Forelimb muscle (tissue), 1 donor: ENCODE results near the gene POLR2I. TPM values are rescaled to one million over a fixed set of nuclear protein-coding genes. Genes with fewer than 3 reads are reported as not detected.
"Not testable (repeated sequence)": the region's sequence is repeated elsewhere in the genome, so short reads cannot be mapped to it uniquely, and the experiment has no call there.

Source experiments
- DNase-seq: peaks from one replicate; pipeline ENCODE4 v3.0.0-alpha.2; 2013; ENCODE audit warnings: low read depth
- polyA plus RNA-seq: library from polyadenylated mRNA; unstranded; fragments of 120-200 nt; gene quantifications from one replicate; pipeline ENCODE4 v1.2.1, GENCODE V29; 2013; ENCODE audit not compliant: insufficient read length

POLR2I gene
- polyA plus RNA-seq, 1 donor: 42.3 TPM

DNA sequence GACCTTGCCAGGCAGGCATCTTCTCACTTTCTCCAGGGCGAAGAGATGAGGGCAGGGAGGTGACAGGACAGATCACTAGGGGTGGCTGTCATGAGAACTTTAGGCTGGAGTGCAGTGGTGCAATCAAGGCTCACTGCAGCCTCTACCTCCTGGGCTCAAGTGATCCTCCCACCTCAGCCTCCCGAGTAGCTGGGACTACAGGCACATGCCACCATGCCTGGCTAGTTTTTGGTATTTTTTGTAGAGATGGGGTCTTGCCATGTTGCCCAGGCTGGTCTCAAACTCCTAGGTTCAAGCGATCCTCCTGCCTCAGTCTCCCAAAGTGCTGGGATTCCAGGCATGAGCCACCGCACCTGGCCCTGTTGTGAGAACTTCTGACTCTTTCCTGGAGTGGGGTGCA is 20.2 kb upstream of the POLR2I start:
- not testable (repeated sequence) for DNase-seq

DNA sequence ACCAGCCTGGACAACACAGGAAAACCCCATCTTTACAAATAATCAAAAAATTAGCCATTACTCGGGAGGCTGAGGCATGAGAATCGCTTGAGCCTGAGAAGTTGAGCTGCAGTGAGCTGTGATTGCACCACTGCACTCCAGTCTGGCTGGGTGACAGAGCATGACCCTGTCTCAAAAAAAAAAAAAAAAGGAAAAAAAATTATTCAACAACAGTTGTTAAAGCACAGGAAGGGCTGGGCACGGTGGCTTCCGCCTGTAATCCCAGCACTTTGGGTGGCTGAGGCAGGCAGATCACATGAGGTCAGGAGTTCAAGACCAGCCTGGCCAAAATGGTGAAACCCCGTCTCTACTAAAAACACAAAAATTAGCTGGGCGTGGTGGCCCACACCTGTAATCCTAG is 16.5 kb upstream of the POLR2I start:
- not testable (repeated sequence) for DNase-seq

DNA sequence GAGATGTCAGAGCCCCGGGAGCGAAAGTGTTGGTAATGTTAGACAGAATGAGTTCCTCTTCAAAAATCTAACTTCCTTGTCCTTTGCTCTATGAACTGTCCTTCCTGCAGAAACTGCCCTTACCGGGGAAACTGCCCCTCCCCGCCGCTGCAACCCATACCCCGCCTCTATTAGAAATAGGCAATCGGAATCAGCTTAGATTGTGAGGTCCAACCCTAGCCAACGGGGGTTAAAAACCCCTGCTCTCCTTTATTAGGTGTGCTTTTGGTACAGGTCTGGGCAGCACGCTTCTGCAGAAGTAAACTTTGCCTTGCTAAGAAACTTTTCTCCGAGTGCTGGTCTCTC is 13.7 kb upstream of the POLR2I start:
- DNase-seq: no peak

DNA sequence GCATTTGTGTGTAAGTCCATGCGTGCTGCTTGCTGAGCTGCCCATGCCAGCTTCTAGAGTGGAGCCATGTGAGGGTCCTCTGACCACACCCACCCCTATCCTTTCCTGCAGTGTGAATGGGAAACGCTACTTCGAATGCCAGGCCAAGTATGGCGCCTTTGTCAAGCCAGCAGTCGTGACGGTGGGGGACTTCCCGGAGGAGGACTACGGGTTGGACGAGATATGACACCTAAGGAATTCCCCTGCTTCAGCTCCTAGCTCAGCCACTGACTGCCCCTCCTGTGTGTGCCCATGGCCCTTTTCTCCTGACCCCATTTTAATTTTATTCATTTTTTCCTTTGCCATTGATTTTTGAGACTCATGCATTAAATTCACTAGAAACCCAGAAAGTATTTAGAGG is 10.9 kb upstream of the POLR2I start:
- DNase-seq: no peak

DNA sequence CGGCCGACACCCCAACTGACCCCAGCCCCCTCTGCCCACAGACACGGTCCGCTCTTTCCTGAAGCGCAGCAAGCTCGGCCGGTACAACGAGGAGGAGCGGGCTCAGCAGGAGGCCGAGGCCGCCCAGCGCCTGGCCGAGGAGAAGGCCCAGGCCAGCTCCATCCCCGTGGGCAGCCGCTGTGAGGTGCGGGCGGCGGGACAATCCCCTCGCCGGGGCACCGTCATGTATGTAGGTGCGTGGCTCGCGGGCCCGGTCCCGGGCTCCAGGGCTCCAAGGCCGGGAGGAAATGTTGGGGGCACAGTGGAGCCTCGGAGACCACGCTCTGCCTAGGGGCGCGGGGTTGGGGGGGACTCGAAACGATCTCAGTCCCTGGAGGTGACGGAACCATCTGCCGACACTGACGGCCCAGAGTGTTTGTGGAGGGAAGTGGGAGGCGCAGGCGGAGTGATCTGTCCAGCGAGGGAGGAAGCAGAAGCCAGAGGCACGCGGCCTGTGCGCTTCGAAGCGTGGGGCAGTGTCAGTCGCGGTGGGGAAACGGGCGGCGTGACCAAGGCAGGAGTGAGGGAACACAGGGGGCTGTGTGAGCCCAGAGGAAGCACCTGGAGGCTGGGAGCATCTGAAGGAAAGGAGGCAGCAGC is 6.9 kb upstream of the POLR2I start:
- no peak for DNase-seq

DNA sequence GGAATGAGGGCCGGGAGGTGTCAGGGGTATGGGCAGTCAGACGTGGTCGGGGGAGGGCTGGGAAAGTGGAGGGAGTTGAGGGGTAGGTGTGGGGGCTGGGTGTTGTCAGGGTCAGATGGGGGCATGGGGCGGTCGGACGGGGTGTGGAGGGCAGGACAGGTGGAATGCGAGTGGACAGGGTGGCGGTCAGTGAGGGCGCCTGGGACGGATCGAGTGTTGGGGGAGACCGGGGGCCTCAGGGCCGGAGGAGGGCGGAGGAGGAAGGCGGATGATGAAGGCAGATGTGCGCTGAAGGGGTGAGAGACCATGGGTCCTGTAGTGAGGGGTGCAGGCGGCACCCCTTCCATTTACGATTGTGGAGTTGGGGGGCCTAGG is 6.3 kb upstream of the POLR2I start:
- DNase-seq: no peak

DNA sequence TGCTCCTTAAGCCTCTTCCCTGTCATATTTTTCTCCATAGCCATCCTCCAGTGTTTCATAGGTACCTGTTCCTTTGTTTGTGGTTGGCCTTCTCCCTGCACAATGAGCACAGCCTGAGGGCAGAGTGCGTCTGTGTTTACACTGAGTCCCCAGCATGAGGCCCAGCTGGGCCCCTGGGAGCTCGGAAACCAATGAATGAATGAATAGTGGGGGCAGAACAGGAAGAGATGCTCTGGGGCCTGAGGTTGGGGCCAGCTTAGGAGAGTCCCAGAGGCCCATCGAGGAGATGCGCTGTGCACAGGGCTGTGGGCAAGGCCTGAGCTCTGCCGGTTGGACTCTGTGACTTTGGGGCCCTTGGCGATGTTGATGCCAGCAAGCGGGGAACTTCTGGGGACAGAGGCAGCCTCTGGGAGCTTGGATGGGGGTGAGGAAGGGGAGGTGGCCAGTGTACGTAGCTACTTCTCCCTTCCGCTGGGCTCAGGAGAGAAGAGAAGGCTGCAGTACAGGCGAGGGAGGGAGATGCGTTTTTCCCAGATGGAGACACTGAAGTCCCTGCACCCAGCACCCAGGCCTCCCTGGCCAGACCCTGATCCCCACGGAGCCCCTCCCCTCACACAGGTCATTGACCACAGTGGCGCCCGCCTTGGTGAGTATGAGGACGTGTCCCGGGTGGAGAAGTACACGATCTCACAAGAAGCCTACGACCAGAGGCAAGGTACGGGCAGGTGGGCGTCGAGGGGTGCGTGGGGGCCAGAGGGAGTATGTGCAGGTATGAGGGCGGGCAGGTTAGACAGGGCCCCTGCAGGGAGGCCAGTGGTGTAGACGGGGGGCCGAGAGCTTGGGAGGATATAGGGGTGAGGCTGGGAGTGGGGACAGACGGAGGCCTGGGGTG is 5.7 kb upstream of the POLR2I start:
- no peak for DNase-seq

DNA sequence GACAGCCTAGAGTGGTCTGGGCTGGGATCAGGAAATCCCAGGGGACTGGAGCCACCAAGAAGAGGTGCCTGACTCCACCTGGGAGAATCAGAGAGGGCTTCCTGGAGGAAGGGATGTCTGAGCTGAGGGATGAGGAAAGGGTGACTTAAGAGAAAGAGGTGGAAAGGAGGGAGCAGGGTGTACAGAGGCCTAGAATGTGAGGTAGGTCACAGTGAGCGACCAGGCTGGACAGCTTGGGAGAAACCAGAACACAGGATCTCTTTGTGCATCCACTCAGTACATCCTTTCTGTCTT is 1.6 kb upstream of the POLR2I start:
- DNase-seq: no peak

DNA sequence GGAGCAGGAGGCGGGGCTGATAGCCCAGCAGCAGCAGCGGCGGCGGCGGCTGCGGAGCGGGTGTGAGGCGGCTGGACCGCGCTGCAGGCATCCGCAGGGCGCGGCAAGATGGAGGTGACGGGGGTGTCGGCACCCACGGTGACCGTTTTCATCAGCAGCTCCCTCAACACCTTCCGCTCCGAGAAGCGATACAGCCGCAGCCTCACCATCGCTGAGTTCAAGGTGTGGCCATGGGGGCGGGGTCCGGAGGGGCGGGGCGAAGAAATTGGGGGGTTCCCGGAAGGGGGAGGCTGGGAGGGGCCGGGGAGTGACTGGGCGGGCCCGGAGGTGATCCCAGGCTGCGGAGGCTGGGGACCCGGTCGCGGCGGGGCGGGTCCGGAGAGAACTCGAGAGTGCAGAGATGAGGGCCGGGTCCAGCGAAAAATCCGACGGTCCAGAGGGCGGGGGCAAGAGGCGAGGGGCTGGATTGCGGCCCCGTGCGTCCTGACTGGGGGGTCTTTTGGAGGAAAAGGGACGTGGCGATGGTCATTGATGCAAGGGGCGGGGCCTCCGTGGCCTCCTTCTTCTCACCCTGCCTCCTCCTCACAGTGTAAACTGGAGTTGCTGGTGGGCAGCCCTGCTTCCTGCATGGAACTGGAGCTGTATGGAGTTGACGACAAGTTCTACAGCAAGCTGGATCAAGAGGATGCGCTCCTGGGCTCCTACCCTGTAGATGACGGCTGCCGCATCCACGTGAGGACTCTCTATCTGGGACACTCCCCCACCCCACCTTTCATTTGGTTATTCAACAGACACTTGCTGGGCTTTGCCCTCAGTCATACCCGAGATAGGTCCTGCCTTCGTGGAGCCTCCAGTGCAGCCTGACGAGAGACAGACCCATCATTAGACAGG is 1.0 kb upstream of the POLR2I start, which contains the start of gene TBCB:
Gene TBCB, plus strand, starts transcription at position 16 of the 891 bp plus-strand sequence. Its CDS starts 93 bp downstream, at position 109.
- DNase-seq: no peak

DNA sequence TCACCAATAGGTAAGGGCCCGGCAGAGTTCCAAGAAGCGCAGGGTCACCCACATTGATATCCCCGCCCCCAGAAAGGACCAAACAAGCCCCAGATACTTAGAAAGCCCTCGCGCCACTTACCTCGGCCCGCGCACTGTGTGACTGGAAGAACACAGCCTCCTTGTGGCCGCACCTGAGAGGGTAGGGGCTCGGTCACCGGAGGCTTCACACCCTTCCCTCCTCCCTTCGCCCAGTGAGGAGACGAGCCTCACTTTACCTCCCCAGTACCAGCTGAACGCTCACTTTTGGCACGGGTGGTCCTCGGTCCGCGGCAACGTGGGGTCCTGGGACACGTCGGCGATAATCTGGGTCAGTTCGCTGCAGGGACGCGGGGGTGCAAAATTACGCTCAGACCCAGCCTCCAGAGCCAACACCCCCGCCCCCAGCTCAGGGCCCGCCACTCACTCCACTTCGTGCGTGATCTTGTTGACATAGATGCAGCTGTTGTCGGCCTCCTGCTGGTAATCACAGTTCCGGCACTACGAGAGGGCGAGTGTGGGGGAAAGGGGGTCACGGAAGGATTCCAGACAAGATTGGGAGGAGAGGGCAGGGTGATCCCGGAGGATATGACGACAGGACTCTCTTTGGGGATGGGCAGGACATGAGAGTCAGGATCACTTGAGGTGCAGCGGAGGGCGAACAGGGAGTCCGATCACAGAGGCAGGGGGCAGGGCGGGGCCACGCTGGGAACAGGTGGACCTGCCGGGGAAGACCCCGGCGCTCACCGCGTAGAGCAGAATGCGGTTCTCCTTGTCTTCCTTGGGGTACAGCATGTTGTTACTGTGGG is 568 bp downstream of the POLR2I start:
- DNase-seq: no peak

DNA sequence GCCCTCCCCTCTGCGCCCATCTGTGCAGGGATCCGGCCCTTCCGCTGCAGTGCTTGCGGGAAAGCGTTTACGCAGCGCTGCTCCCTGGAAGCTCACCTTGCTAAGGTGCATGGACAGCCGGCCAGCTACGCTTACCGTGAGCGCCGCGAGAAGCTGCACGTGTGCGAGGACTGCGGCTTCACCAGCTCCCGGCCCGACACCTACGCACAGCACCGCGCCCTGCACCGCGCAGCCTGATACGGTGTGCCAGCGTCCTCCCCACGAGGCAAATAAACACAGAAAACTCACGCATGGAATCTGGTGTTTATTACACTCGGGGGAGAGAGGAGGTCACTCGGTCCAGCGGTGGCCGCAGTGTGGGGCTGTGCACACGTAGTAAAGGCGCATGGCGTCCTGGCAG is 1.2 kb downstream of the POLR2I start:
- no peak for DNase-seq

DNA sequence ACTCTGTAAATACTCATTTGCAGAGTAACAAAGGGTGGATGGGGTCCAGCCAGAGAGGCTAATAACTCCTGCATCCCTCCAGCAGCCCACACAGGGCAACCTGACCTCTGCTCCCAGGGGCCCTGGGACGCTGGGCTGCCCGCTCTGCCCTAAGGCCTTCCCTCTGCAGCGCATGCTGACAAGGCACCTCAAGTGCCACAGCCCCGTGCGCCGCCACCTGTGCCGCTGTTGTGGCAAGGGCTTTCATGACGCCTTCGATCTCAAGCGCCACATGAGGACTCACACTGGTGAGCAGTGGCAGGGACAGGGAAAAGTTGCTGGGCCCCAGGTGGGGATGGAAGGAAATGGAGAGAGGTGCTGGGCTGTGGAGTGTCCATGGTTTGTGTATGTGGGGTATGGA is 2.0 kb downstream of the POLR2I start:
- no peak for DNase-seq

DNA sequence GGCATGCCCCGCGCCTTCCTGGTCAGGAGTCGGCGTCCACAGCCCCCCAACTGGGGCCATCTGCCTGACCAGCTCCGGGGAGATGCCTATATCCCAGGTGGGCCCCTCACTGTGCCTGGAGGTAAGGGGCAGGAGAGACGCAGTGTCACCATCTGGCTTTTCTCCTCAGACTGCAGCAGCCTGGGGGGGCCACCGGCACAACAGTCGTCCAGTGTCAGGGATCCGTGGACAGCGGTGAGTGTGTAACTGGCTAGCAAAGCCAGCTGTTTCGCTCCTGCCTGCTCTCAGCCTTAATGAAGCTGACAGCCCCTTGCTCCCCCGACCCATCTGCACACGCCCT is 3.5 kb downstream of the POLR2I start:
- DNase-seq: no peak

DNA sequence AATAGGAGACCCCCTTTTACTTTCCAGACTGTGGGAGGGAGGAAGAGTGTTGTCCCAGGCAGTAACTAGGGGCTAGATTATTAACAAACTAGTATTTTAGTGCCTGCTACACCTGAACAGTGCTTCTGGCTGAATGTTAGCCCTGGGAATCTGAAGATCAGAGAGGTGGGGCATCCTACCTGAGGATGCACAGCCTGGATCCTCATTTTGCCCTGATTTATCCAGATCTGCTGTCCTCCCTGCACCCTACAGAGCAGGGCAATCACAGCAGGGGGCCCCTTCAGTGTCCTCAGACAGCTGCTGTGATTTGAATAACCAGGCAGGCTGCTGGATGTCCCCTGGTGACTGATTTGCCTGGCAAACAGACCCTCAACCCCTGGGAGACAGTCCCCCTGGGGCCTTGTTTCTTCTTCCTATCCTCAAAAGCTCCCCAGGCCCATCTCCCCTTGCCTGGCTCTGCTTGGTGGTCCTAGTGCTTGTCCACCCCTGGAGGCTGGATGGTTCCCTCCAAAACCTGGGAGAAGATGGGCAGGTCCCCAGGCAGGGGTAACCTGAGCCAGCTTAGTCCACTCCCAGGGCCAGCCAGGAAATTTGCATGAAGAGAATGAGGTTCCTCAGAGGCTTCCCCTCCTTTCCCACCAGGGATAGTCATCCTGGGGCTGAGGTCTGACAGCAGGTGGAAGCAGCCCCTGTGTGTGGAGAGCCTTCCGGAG is 4.0 kb downstream of the POLR2I start, which contains the start of gene OVOL3:
Gene OVOL3, plus strand, starts transcription at position 657 of the 713 bp plus-strand sequence. CDS start 60 bp downstream, outside the sequence.
- no peak for DNase-seq

DNA sequence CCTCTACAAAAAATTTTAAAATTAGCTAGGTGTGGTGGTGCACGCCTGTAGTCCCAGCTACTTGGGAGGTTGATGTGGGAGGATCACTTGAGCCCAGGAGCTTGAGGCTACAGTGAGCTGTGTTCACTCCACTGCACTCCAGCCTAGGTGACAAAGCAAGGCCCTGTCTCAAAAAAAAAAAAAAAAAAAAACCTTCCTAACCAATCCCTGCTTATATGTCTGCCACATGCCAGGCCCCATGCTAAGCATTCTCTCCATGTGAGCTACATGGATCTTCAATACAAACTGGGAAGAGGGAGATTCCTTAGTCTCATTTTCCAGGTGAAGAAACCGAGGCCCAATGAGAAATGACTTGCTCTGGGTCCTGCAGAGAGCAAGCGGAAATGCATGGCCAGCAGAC is 6.0 kb downstream of the POLR2I start:
- DNase-seq: no peak

DNA sequence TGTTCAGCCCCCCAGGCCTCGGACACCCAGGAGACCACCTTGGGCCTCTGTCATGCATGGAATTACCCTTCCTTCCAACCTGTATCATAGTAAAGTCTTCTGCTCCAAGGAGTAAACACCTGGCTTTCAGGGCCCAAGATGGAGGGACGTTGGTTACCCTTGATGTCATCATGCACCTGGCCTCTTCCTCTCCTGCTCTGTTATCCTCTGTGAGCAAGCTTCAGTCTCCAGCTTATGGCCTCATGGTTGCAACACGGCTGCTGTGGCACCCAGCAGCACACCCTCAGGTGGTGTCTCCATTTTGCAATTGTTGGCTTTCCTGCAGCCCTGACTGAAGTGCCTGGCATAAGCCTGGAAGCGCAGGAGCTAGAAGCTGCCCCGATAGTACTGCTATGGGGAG is 7.7 kb downstream of the POLR2I start:
- DNase-seq: no peak

DNA sequence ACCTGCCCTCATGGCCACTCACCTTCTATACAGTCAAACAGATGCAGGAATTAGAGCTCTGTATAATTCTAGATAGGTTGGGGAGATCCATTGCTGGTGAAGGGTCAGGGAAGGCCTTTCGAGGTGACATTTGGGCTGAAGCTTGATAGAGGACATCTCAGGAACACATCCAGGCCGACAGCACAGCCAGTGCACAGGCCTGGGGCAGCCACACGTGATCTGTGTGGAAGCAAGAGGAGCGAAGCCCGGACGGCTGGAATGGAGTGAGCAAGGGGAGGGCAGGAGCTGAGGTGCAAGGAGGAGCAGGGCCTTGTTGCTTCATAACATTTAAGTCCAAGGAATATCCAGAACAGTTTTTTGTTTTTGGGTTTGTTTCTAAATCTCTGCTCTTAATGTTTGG is 8.2 kb downstream of the POLR2I start:
- no peak for DNase-seq

DNA sequence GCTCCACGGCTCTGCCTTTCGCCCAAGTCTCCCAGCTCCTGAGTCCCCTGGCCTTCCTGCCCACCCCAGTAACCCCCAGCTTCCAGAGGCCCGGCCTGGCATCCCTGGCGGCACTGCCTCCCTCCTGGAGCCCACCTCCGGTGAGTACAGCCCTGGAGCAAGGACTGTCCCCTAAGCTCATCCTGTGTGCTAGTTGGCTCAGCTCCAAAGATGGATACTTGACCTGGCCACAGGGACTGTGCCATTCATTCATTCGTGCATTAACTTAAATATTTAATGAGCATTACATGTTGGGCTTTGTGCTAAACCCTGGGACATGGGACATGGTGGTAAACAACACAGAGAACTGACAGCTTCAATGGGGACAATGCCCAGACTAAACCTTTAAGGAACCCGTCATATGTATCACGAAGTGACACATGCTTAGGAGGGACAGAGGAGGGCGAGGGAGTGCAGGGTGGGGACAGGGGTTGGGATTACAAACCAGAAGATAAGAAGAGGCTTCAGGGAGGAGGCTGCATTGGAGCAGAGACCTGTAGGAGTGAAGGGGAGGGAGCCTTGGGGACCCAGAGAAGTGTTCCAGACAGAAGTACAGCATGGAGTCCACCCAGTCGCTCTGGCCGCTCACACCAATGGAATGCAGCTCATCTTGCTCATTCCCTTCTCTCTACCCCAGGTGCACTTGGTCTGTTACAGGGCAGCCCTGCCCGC is 10.7 kb downstream of the POLR2I start:
- DNase-seq: no peak

DNA sequence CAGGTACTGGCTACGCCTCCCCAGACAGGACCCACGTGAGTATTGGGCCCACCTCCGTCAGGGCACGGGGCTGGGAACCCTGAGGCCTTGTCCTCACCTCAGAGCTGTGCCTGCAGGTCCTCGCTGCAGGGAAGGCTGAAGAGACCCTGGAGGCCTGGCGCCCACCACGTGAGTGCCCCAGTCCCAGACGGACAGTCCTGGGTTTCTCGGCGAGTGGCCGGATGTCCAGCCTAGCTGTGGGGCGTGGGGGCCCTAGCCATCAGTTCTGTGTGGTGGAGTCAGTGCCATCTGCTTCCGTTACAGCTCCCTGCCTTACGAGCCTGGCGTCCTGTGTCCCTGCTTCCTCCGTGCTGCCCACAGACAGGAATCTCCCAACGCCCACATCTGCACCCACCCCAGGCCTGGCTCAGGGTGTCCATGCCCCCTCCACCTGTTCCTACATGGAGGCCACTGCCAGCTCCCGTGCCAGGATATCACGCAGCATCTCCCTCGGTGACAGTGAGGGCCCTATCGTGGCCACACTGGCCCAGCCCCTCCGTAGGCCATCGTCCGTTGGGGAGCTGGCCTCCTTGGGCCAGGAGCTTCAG is 11.5 kb downstream of the POLR2I start:
- no peak for DNase-seq
